CD4-positive, alpha-beta T cell treated with Interleukin-15 for 1 hour (primary cell): ENCODE results near the gene TSPAN18.

Experiments used
- DNase-seq: peaks from one replicate; pipeline ENCODE4 v3.0.0-alpha.2; 2020

Gene TSPAN18

DNA sequence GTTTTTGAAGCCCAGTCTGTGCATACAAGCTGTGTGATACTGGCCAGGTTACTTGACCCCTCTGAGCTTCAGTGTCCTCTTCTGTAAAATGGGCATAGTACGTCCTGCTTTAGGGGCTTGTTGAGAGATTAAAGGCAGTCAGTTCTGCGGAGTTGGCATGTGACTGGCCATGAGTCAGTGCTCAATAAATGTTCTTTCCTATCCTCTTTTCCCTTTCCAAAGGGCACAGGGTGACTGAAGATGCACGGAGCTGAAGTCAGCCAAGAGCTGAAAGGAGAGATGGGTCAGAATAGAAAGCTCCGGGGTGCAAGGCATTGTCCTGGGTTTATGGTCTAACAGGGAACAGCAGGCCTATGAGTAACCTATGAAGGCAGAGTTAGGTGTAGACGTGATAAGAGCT lies 175.0 kb downstream of the TSPAN18 start:
- DNase-seq = no peak

DNA sequence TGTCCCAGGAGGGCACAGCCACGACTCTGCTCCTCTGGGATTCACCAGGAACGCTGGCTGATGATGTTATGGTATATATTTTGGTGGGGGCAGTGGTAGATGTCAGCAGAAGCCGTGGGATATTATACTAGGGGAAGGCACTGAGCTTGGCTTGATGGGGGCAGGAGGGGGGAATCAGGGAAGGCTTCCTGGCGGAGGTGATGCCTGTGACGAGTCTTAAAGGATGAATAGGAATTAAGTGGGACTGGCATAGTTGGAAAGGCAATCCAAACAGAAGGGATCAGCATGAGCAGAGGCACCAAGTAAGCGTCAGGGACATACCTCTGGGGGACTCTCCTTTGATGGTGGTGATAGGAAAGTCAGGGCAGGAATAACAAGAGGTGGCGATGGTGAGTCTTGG lies 176.3 kb downstream of the TSPAN18 start:
- no peak for DNase-seq

DNA sequence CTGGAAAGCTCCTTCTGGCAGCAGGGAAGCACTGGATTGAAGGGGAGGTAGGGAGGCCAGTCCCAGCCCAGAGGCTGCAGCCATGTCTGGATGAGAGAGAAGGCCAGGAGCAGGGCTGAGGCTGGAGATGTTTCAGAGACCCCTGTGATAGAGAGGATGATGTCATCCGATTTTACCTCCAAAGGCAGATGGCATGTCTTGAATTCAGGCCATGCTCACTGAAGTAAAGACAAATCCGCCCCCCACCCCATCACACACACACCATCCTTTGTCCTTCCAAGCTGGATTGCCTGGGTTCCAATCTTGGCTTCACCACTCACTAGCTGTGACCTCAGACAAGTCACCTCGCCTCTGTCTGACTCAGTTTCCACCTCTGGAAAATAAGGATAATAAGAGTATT lies 176.8 kb downstream of the TSPAN18 start:
- no peak for DNase-seq

GRCh38 chr11:44904261-44905020 lies 177.7 kb downstream of the TSPAN18 start:
- no peak for DNase-seq

GRCh38 chr11:44905131-44905866 lies 178.5 kb downstream of the TSPAN18 start:
- no peak for DNase-seq

GRCh38 chr11:44906649-44907048 lies 179.9 kb downstream of the TSPAN18 start:
- DNase-seq = no peak

- DNase-seq = no peak
These were observed 182.8 kb downstream of the TSPAN18 start for GRCh38 chr11:44909557-44909956.

- DNase-seq = no peak
These were observed 183.8 kb downstream of the TSPAN18 start for GRCh38 chr11:44910591-44910990.

GRCh38 chr11:44911029-44911814 lies 184.5 kb downstream of the TSPAN18 start:
- DNase-seq = peak; percentile 64

- DNase-seq = no peak
These were observed 185.7 kb downstream of the TSPAN18 start for GRCh38 chr11:44912270-44912987.

GRCh38 chr11:44913502-44913901 lies 186.7 kb downstream of the TSPAN18 start:
- no peak for DNase-seq

DNA sequence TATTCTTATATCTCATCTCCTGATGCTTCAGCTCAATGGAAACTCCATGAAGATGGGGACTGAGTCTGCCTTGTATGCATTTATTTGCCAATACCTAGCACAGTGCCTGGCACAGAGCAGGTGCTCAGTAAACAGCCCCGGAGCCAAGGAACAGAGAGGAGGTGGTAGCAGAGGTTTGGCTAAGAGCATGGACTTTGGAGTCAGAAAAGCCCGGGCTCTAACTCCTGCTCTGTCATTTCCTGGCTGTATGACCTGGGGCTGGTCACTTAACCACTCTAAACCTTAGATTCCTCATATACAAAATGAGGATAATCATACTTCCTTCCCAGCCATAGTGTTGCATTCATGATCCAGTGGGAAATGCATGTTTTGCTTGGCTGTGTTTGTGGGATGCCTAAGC lies 187.3 kb downstream of the TSPAN18 start:
- no peak for DNase-seq

DNA sequence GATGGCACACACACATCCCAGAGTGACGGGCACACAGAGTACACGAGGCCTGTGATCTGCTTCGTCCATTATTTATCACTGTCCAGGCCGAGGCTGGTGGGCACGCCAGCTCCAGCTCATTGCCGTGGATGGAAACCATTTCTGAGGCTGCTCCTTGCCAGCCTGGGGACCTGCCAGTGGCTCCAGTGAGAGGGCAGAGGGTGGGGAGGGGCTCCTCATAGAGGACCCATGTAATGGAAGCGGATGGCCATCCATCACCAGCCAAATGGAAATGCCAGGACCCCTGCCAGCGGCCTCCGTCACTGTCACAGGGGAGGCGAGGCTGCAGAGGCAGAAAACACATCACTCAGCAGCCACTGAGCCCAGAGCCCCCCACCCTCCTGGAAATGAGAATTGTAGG lies 188.2 kb downstream of the TSPAN18 start:
- no peak for DNase-seq

GRCh38 chr11:44915621-44916020 lies 188.9 kb downstream of the TSPAN18 start:
- DNase-seq = peak; percentile 32

DNA sequence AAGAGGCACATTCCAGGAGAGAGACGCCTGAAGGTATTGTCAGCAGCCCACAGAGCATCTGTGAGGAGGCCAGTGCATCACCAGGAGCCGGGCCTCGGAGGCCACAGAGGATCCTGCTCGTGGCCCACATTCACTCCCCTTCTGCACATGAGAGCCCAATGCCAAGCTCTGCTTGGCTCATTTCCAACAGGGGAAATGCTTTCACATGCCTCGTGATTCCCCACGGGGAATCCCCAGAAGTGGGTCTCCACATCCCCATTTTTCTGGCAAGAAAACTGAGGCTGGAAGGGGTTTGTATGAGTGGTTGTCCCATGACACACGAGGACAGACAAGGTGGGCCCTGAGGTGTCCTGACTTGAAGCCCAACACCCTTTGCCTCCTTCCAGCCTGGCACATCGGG lies 189.6 kb downstream of the TSPAN18 start:
- DNase-seq = no peak

DNA sequence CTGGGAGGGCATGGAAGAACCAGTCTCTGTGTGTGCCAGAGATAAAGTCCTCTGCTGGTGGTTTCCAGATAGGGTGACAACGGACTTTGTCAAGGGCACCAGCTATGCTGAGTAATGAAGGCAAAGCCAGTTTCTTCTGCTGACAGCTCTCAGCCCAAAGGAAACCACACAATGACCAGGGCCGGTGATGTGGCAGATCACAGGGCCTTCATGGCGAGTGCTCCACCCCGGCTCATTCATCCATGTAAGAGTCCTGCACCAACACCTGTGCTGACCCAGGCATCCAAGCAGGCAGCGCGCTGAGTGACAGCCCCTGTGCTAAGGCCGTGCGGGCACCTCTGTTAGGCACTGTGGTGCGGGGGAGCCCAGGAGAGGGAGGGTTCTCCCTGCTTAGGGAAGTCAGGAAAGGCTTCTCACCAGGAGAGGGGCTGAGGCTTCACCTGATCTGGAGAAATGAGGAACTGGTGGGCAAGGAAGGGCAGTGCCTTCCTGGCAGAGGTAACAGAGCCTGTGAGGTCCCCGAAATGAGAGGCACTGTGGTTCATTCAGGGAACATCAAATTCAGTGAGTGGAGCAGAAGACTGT lies 190.1 kb downstream of the TSPAN18 start:
- DNase-seq = no peak

DNA sequence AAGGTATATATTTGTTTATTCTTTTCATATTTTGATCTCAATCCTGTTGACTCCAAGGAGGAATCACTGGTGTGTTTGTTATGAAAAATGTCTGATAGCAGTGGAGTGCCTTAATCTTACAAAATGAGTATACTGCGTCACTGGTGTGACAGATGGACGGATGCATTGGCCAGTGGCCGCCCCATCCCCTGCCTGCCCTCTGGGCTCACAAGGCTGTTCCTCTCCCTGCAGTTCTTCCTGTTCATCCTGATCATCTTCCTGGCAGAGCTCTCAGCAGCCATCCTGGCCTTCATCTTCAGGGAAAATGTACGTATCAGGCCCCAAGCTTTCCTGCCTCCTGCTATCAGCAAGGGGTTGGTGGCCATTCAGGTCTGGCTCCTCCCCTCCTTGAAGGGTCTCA lies 191.0 kb downstream of the TSPAN18 start:
- DNase-seq = no peak

GRCh38 chr11:44920451-44920850 lies 193.7 kb downstream of the TSPAN18 start:
- DNase-seq = no peak

DNA sequence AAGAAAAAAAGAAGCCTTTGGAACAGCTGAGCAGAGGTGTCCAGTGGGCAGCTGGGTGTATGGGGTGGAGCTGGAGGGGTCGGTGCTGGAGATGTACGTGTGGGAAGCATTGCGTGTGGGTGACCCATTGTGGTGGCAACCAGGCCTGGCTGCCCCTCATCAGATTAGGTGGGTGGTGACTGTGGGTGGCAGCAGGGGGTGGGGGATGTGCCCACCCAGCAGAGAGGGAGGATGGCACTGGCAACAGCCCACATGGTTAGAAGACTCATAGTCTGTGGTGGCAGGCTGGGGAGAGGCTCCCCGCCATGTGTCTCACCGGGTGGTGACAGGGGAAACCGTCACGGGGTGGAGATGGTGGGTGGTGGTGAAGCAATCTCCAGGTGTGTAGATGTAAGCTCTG lies 196.4 kb downstream of the TSPAN18 start:
- DNase-seq = no peak

DNA sequence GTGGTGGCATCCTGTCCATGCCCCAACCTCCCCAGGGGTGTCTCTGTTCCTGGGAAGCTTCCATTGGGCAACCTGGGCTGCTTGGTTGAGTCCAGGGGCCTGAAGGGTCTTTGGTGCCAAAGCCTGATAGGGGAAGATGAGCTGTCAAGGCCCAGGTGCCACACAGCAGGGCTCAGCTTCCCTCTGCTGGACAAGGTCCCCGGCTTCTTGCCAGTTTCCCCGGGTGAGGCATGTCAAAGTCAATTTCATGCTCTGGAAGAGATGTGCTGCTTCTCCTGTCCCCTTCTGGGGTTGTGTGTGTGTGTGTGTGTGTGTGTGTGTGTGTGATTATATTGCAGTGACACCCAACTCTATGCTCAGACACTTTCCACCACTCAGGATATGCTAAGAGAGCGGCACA lies 197.0 kb downstream of the TSPAN18 start:
- no peak for DNase-seq

GRCh38 chr11:44926036-44926435 lies 199.3 kb downstream of the TSPAN18 start:
- no peak for DNase-seq

DNA sequence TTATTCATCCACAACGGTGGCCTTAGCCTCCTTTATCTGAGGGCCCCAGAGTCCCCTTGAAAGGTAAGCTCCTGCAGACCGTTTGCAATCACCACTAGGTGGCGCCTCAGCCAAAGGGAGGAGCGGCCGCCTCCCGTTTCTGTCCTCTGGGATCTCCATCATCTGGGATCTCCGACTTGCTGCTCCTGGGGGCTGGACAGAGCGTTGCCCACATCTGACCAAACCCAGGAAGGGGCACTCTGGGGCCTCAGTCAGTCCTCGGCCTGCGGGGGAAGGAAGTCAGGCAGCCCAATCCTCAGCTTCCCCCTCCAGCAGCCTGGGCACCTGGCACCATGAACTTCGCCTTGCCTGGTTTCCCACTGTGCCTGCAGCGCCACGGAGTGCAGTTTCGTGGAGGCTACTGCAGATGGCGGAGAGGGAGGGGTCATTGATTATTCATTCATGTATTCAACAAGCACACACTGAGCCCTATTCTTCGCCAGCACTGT lies 200.5 kb downstream of the TSPAN18 start:
- DNase-seq = no peak
